Keratinocyte (primary cell): ENCODE measurements around the gene PPRC1. TPM values are rescaled to one million over a fixed set of nuclear protein-coding genes. Genes with fewer than 3 reads are reported as not detected.
A peak's percentile ranks its signal among the peaks of the same experiment; 100 is the strongest.

Experiments used
- DNase-seq: peaks from one replicate; pipeline ENCODE4 v3.0.0-alpha.2; 2011; ENCODE audit warnings: low read depth, missing footprints, low spot score
- FAIRE-seq: peaks from 2 replicates; lab custom pipeline; 2011; peaks lifted over from hg19 to GRCh38; lab: Jason Lieb, UNC
- H2AFZ ChIP-seq: 2 replicates; pipeline ENCODE4 v1.6.0; 2012; ENCODE audit warnings: low read length, control low read depth, inconsistent platforms; ENCODE audit not compliant: control insufficient read depth
- H3K27ac ChIP-seq: 2 replicates; pipeline ENCODE4 v1.5.1; 2011; ENCODE audit warnings: low read length; ENCODE audit not compliant: control insufficient read depth, insufficient read depth
- H3K27me3 ChIP-seq: 3 replicates; pipeline ENCODE4 v1.6.0; 2011; ENCODE audit warnings: low read length; ENCODE audit not compliant: control insufficient read depth, insufficient read depth; ENCODE audit errors: extremely low read depth
- H3K36me3 ChIP-seq, 2 experiments: 2 replicates in 1 of 2; 3 replicates in 1 of 2; pipeline ENCODE4 v1.5.1; 2011; ENCODE audit warnings: low read length in 2 of 2, mild to moderate bottlenecking in 1 of 2; ENCODE audit not compliant: control insufficient read depth in 2 of 2, insufficient read depth in 2 of 2; ENCODE audit errors: extremely low read depth in 1 of 2
- H3K4me1 ChIP-seq: 3 replicates; pipeline ENCODE4 v1.5.1; 2011; ENCODE audit warnings: low read length; ENCODE audit not compliant: control insufficient read depth, insufficient read depth; ENCODE audit errors: extremely low read depth
- H3K4me2 ChIP-seq: 3 replicates; pipeline ENCODE4 v1.6.0; 2011; ENCODE audit warnings: low read depth, low read length; ENCODE audit not compliant: control insufficient read depth, insufficient read depth; ENCODE audit errors: extremely low read depth
- H3K4me3 ChIP-seq, 3 experiments: fragments of 200-600 bp in 1 of 3; sonication (generic) in 1 of 3; 2 replicates in 2 of 3; 3 replicates in 1 of 3; pipeline ENCODE4 v1.5.1; 2011 to 2016; ENCODE audit warnings: low read length in 3 of 3, mild to moderate bottlenecking in 3 of 3, control low read depth in 2 of 3, inconsistent platforms in 1 of 3, low read depth in 1 of 3, mixed read lengths in 1 of 3, mixed run types in 1 of 3, moderate library complexity in 1 of 3; ENCODE audit not compliant: control insufficient read depth in 2 of 3, insufficient read depth in 2 of 3; ENCODE audit errors: extremely low read depth in 1 of 3
- H3K79me2 ChIP-seq: 2 replicates; pipeline ENCODE4 v1.6.0; 2012; ENCODE audit warnings: low read length; ENCODE audit not compliant: control insufficient read depth, insufficient read depth
- H3K9ac ChIP-seq: 3 replicates; pipeline ENCODE4 v1.6.0; 2011; ENCODE audit warnings: low read length; ENCODE audit not compliant: control insufficient read depth, insufficient read depth; ENCODE audit errors: extremely low read depth
- H3K9me1 ChIP-seq: 3 replicates; pipeline ENCODE4 v1.6.0; 2011; ENCODE audit warnings: low read length; ENCODE audit not compliant: control insufficient read depth, insufficient read depth; ENCODE audit errors: extremely low read depth
- H3K9me3 ChIP-seq: 2 replicates; pipeline ENCODE4 v1.5.1; 2012; ENCODE audit warnings: low read depth, low read length; ENCODE audit not compliant: control insufficient read depth
- H4K20me1 ChIP-seq: 3 replicates; pipeline ENCODE4 v1.6.0; 2011; ENCODE audit warnings: low read length; ENCODE audit not compliant: control insufficient read depth, insufficient read depth; ENCODE audit errors: extremely low read depth
- CTCF ChIP-seq, 3 experiments: IDR thresholded peaks in 1 of 3; conservative IDR thresholded peaks in 1 of 3; optimal IDR thresholded peaks in 1 of 3; 2 replicates in 2 of 3; 3 replicates in 1 of 3; pipeline versions ENCODE3 to v1.5.1; 2011; ENCODE audit warnings: low read length in 3 of 3, mild to moderate bottlenecking in 3 of 3, moderate library complexity in 2 of 3, control low read depth in 1 of 3, inconsistent platforms in 1 of 3; ENCODE audit not compliant: insufficient read depth in 2 of 3; ENCODE audit errors: extremely low read depth in 1 of 3
- EZH2 ChIP-seq: IDR thresholded peaks from one replicate; pipeline ENCODE4 v1.6.1; 2012; ENCODE audit warnings: inconsistent platforms, mild to moderate bottlenecking, low read length, moderate library complexity
- dilution Hi-C: fragments of 300-500 bp; cut with MboI; formaldehyde crosslinking; loops from one replicate; pipeline ENCODE4 v1.7.0; 2020; ENCODE audit warnings: low sequenced_read_pairs; ENCODE audit not compliant: extremely low pct_ligation_motif_present
- polyA plus RNA-seq, 5 experiments: library from polyadenylated mRNA; depleted of rRNA in 3 of 5; stranded (reverse) in 3 of 5; stranded (forward) in 1 of 5; unstranded in 1 of 5; fragments of >200 nt; gene quantifications; 1 replicate in 1 of 5; 2 replicates in 3 of 5; 3 replicates in 1 of 5; pipeline versions ENCODE4 v1.2.1 to v1.2.3, GENCODE V29; 2011 to 2012; ENCODE audit warnings: missing spikeins in 2 of 5, low read depth in 1 of 5, low replicate concordance in 1 of 5

Gene PPRC1
- polyA plus RNA-seq, 1 donor (not counting 4 experiments of a cell fraction or from before 2014, with no cell fraction given), result 17.9 TPM

GRCh38 chr10:102114861-102115618 is 17.8 kb upstream of the PPRC1 start:
- peaks cover 90% of the 10 kb centered on the region for H3K79me2 ChIP-seq
- peaks cover 12 to 21% of the 10 kb centered on the region in 2 experiments for H3K36me3 ChIP-seq
- peaks cover 6% of the 10 kb centered on the region for H3K9me1 ChIP-seq
- H3K27ac ChIP-seq, result peak overlapping the region; percentile 60
- TF ChIP-seq CTCF (optimal IDR thresholded peaks at IDR 0.05 in 1 of 3, IDR thresholded peaks at IDR 0.05 in 1 of 3, conservative IDR thresholded peaks at IDR 0.05 in 1 of 3; ENCODE audit: extremely low read depth in 1 of 3, insufficient read depth in 2 of 3, low read length in 3 of 3) (no peak), EZH2 (no peak)
- peak overlapping the region; percentile 83 for H3K4me2 ChIP-seq
- dilution Hi-C loops, result no loop called here
- no peaks in the 10 kb centered on the region for H3K27me3 ChIP-seq
- FAIRE-seq, result no peak
- H3K9me3 ChIP-seq, result no peaks in the 10 kb centered on the region
- no peak for DNase-seq
- H4K20me1 ChIP-seq, result peaks cover 3% of the 10 kb centered on the region
- peak overlapping the region; percentile 47 to 77 (median 63) for H3K4me3 ChIP-seq
- peaks cover 63% of the 10 kb centered on the region for H3K4me1 ChIP-seq
- peak overlapping the region; percentile 93 for H3K9ac ChIP-seq
- H2AFZ ChIP-seq, result peak overlapping the region; percentile 70

- Histone ChIP-seq H4K20me1 (peaks cover 3% of the 10 kb centered on the region), H3K27me3 (no peaks in the 10 kb centered on the region), H3K36me3 (peaks cover 5 to 14% of the 10 kb centered on the region in 2 experiments), H3K4me1 (peaks cover 65% of the 10 kb centered on the region), H3K9me3 (no peaks in the 10 kb centered on the region), H3K9ac (no peak overlapping the region), H3K4me2 (peak overlapping the region; percentile 83), H3K4me3 (no peak overlapping the region), H3K27ac (peak overlapping the region; percentile 60), H3K79me2 (peaks cover 83% of the 10 kb centered on the region), H3K9me1 (peaks cover 4% of the 10 kb centered on the region), H2AFZ (no peak overlapping the region)
- FAIRE-seq (no peak), DNase-seq (no peak)
- dilution Hi-C loops, result no loop called here
- TF ChIP-seq CTCF (optimal IDR thresholded peaks at IDR 0.05 in 1 of 3, IDR thresholded peaks at IDR 0.05 in 1 of 3, conservative IDR thresholded peaks at IDR 0.05 in 1 of 3; ENCODE audit: extremely low read depth in 1 of 3, insufficient read depth in 2 of 3, low read length in 3 of 3), result no peak
- no peak for TF ChIP-seq EZH2
Measured at GRCh38 chr10:102115775-102116174, 17.1 kb upstream of the PPRC1 start.
